HepG2 (cell line): ENCODE data around the gene CACNA1C. TPM values are rescaled to one million over a fixed set of nuclear protein-coding genes. Genes with fewer than 3 reads are reported as not detected.

Experiments
- ATAC-seq: fragments of 200-7000 bp; cut with Tn5 transposase; 3 replicates; pipeline ENCODE4 v1.9.1; 2020; ENCODE audit warnings: mild to moderate bottlenecking, moderate library complexity
- BruUV-seq: library from RNA; stranded (reverse); fragments of 400-500 nt; replicated peaks from 2 replicates; lab custom pipeline; 2021; lab: Mats Ljungman, UMichigan
- CTCF ChIA-PET: fragments of 300-600 bp; formaldehyde crosslinking; extraction: SDS; loops from one replicate; lab custom pipeline; 2021; ENCODE audit warnings: low total read pairs, inconsistent platforms, low intra/inter-chr PET ratio; lab: Yijun Ruan, JAX
- POLR2A ChIA-PET: fragments of 350-600 bp; sonication (Branson Sonifier 250); formaldehyde crosslinking; loops from one replicate; lab custom pipeline; 2020; ENCODE audit warnings: antibody characterized with exemption, inconsistent platforms; lab: Yijun Ruan, JAX
- DNase-seq: peaks from one replicate; pipeline ENCODE4 v3.0.0-alpha.2; 2015; ENCODE audit warnings: low spot score
- FAIRE-seq: peaks from 3 replicates; lab custom pipeline; 2011; peaks lifted over from hg19 to GRCh38; lab: Jason Lieb, UNC
- H2AFZ ChIP-seq: one replicate; pipeline ENCODE4 v1.6.1; 2011; ENCODE audit warnings: low read length, inconsistent platforms
- H3K27ac ChIP-seq: fragments of 300-600 bp; 3 replicates; pipeline ENCODE4 v1.8.0; 2011; ENCODE audit warnings: mixed run types, mild to moderate bottlenecking, mixed read lengths, low read length, inconsistent platforms; ENCODE audit not compliant: insufficient read depth; ENCODE audit errors: extremely low read length
- H3K27me3 ChIP-seq, 2 experiments: fragments of 200-600 bp in 1 of 2; 2 replicates in 1 of 2; 3 replicates in 1 of 2; pipeline versions ENCODE4 v1.6.0 to v1.8.0; 2011; ENCODE audit warnings: low read length in 2 of 2, mild to moderate bottlenecking in 2 of 2, moderate library complexity in 2 of 2, inconsistent platforms in 1 of 2; ENCODE audit not compliant: insufficient read depth in 2 of 2, control insufficient read depth in 1 of 2
- H3K36me3 ChIP-seq, 2 experiments: fragments of 200-600 bp in 1 of 2; replicated peaks in 1 of 2; 2 replicates in 1 of 2; 3 replicates in 1 of 2; pipeline versions ENCODE4 v1.5.1 to v1.8.0; 2011; ENCODE audit warnings: low read length in 2 of 2, inconsistent platforms in 1 of 2; ENCODE audit not compliant: insufficient read depth in 2 of 2, control insufficient read depth in 1 of 2
- H3K4me1 ChIP-seq: 2 replicates; pipeline ENCODE4 v1.5.1; 2012; ENCODE audit warnings: low read length, inconsistent platforms; ENCODE audit not compliant: insufficient read depth
- H3K4me2 ChIP-seq: 2 replicates; pipeline ENCODE4 v1.6.0; 2011; ENCODE audit warnings: low read depth, low read length, inconsistent platforms
- H3K4me3 ChIP-seq, 3 experiments: fragments of 200-600 bp in 1 of 3; sonication (generic), shearing (Covaris generic) in 1 of 3; replicated peaks in 1 of 3; 2 replicates each; pipeline ENCODE4 v1.5.1; 2011 to 2016; ENCODE audit warnings: low read length in 3 of 3, inconsistent platforms in 2 of 3, low read depth in 2 of 3, mild to moderate bottlenecking in 2 of 3, control low read depth in 1 of 3, mixed read lengths in 1 of 3; ENCODE audit not compliant: insufficient read depth in 1 of 3
- H3K79me2 ChIP-seq: one replicate; pipeline ENCODE4 v1.6.1; 2011; ENCODE audit warnings: low read length, inconsistent platforms; ENCODE audit not compliant: insufficient read depth
- H3K9ac ChIP-seq: 2 replicates; pipeline ENCODE4 v1.6.0; 2011; ENCODE audit warnings: mild to moderate bottlenecking, low read depth, low read length, inconsistent platforms; ENCODE audit not compliant: insufficient read depth
- H3K9me3 ChIP-seq: 2 replicates; pipeline ENCODE4 v1.5.1; 2012; ENCODE audit warnings: mild to moderate bottlenecking, low read length
- H4K20me1 ChIP-seq: 2 replicates; pipeline ENCODE4 v1.6.0; 2011; ENCODE audit warnings: inconsistent platforms, mild to moderate bottlenecking, low read length, moderate library complexity; ENCODE audit not compliant: insufficient read depth
- ADNP ChIP-seq: sonication (generic); formaldehyde crosslinking; IDR thresholded peaks from 2 replicates; pipeline ENCODE4 v1.4.0; 2020; ENCODE audit warnings: missing genetic modification reagents
- AKAP8 ChIP-seq: sonication (generic); formaldehyde crosslinking; IDR thresholded peaks from 2 replicates; pipeline ENCODE4 v1.5.1; 2020; ENCODE audit warnings: mild to moderate bottlenecking, missing genetic modification reagents
- ATRX ChIP-seq: sonication (generic); formaldehyde crosslinking; IDR thresholded peaks from 2 replicates; pipeline ENCODE4 v1.4.0; 2020; ENCODE audit warnings: missing genetic modification reagents, borderline replicate concordance
- CAMTA2 ChIP-seq: sonication (generic); formaldehyde crosslinking; IDR thresholded peaks from 2 replicates; pipeline ENCODE4 v1.4.0; 2020; ENCODE audit warnings: mild to moderate bottlenecking, missing genetic modification reagents, borderline replicate concordance
- KDM5A ChIP-seq: fragments of 200-600 bp; sonication (generic); IDR thresholded peaks from 2 replicates; pipeline ENCODE4 v1.7.0; 2018; ENCODE audit warnings: antibody characterized with exemption, mild to moderate bottlenecking, low read length, borderline replicate concordance
- NR2F2 ChIP-seq: IDR thresholded peaks from 2 replicates; pipeline ENCODE4 v1.6.1; 2012; ENCODE audit warnings: low read depth, inconsistent platforms, borderline replicate concordance
- RAD51 ChIP-seq: fragments of 450-650 bp; IDR thresholded peaks from 2 replicates; pipeline ENCODE4 v1.6.1; 2016; ENCODE audit warnings: borderline replicate concordance
- ZNF142 ChIP-seq: sonication (generic); formaldehyde crosslinking; IDR thresholded peaks from 2 replicates; pipeline ENCODE4 v1.4.0; 2020; ENCODE audit warnings: missing genetic modification reagents
- ZNF790 ChIP-seq: sonication (generic); formaldehyde crosslinking; IDR thresholded peaks from 2 replicates; pipeline ENCODE4 v1.8.0; 2022; ENCODE audit warnings: missing genetic modification reagents, mild to moderate bottlenecking, borderline replicate concordance
- WGBS: methylation state at CpG from one replicate; pipeline ENCODE4 v1.1.6; 2017; ENCODE audit warnings: low lambda C conversion rate; 5-methylcytosine and 5-hydroxymethylcytosine counted together
- in situ Hi-C: cut with HindIII; loops from 2 replicates; pipeline ENCODE4 v1.10.0; 2017; ENCODE audit warnings: low pct_unique_long_range_greater_than_20kb; ENCODE audit not compliant: extremely low pct_ligation_motif_present
- intact Hi-C: fragments of 100-400 bp; cut with micrococcal nuclease; formaldehyde crosslinking; loops from one replicate; pipeline ENCODE4 v1.10.0; 2022; ENCODE audit not compliant: unreplicated experiment
- polyA plus RNA-seq, 8 experiments: library from polyadenylated mRNA; depleted of rRNA in 3 of 8; stranded (reverse) in 7 of 8; unstranded in 1 of 8; fragments of >200 nt; fragmentation: Illumina TruSeq in 4 of 8; extraction: Trizol in 4 of 8; gene quantifications; 2 replicates each; pipeline versions ENCODE4 v1.2.1 to v1.2.3, GENCODE V29; 2011 to 2016; ENCODE audit warnings: low read depth in 4 of 8, missing spikeins in 1 of 8, mixed read lengths in 1 of 8; ENCODE audit not compliant: insufficient read depth in 1 of 8
- total RNA-seq, 5 experiments: library from RNA; depleted of rRNA; stranded (reverse); fragments of >200 nt; fragmentation: Illumina TruSeq; extraction: Trizol; gene quantifications; 2 replicates each; pipeline ENCODE4 v1.2.3, GENCODE V29; 2016; ENCODE audit warnings: low read depth in 1 of 5
- TF ChIP-seq, protein P1 (sequence below): sonication (generic); formaldehyde crosslinking; IDR thresholded peaks from 2 replicates; pipeline ENCODE4 v1.5.0; 2020; ENCODE audit warnings: mild to moderate bottlenecking, missing genetic modification reagents, borderline replicate concordance

The CACNA1C gene
- total and polyA plus RNA-seq, 2 of the 13 experiments (the other 11 are each of a cell fraction or from before 2014, with no cell fraction given) = not detected

DNA sequence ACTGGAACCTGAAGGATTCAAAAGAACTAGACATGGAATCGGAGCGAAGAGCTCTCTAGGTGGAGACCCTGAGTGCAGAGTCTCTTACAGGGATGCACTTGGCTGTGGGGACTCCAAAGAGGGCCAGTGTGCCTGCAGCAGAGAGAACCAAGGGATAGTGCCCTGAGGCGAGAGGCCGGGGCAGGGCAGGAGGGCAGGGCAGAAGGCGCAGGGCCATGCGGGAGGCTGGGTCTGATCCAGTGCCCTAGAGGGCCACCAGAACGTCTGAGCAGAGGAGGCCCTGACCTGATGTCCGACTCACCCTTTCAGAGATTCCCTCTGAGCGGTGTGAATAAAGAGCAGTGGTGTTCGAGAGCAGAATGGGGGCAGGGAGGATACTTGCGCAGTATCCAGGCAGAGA, 536.6 kb downstream of the CACNA1C start:
- Histone ChIP-seq H2AFZ (no peak overlapping the region), H3K4me2 (no peak overlapping the region), H4K20me1 (no peaks in the 10 kb centered on the region), H3K9ac (no peak overlapping the region), H3K9me3 (peaks cover 5% of the 10 kb centered on the region; the same call in 1 of the 2 replicates), H3K4me3 (no peak overlapping the region), H3K36me3 (no peaks in the 10 kb centered on the region), H3K79me2 (no peaks in the 10 kb centered on the region), H3K27me3 (peaks cover 7 to 52% of the 10 kb centered on the region in 2 experiments; a peak in 4 of 5 replicates), H3K4me1 (no peaks in the 10 kb centered on the region), H3K27ac (no peak overlapping the region)
- ATAC-seq = no peak
- CTCF ChIA-PET = no interaction called here
- POLR2A ChIA-PET = no interaction called here
- FAIRE-seq = no peak
- 24% methylated on average over 9 of the region's 11 CpGs for whole genome bisulfite sequencing
- in situ Hi-C loops (loop anchor here (10.0 kb wide), 1 partner anchor 535 kb away; the partner anchor contains the start of gene CACNA1C), intact Hi-C loops (no loop called here)
- BruUV-seq = no TSS peak
- TF ChIP-seq, protein P1, sequence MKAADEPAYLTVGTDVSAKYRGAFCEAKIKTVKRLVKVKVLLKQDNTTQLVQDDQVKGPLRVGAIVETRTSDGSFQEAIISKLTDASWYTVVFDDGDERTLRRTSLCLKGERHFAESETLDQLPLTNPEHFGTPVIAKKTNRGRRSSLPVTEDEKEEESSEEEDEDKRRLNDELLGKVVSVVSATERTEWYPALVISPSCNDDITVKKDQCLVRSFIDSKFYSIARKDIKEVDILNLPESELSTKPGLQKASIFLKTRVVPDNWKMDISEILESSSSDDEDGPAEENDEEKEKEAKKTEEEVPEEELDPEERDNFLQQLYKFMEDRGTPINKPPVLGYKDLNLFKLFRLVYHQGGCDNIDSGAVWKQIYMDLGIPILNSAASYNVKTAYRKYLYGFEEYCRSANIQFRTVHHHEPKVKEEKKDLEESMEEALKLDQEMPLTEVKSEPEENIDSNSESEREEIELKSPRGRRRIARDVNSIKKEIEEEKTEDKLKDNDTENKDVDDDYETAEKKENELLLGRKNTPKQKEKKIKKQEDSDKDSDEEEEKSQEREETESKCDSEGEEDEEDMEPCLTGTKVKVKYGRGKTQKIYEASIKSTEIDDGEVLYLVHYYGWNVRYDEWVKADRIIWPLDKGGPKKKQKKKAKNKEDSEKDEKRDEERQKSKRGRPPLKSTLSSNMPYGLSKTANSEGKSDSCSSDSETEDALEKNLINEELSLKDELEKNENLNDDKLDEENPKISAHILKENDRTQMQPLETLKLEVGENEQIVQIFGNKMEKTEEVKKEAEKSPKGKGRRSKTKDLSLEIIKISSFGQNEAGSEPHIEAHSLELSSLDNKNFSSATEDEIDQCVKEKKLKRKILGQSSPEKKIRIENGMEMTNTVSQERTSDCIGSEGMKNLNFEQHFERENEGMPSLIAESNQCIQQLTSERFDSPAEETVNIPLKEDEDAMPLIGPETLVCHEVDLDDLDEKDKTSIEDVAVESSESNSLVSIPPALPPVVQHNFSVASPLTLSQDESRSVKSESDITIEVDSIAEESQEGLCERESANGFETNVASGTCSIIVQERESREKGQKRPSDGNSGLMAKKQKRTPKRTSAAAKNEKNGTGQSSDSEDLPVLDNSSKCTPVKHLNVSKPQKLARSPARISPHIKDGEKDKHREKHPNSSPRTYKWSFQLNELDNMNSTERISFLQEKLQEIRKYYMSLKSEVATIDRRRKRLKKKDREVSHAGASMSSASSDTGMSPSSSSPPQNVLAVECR (CRISPR knock-in tag) = no peak
- TF ChIP-seq RAD51 (no peak), AKAP8 (CRISPR knock-in tag) (no peak), NR2F2 (no peak), ADNP (CRISPR knock-in tag) (no peak), ATRX (no peak), ZNF142 (CRISPR knock-in tag) (no peak), CAMTA2 (CRISPR knock-in tag) (no peak), ZNF790 (no peak), KDM5A (no peak)
- no peak for DNase-seq
